HG03025 (cell line): ENCODE measurements around the gene GRAMD4.
"Not testable (repeated sequence)": the region's sequence is repeated elsewhere in the genome, so short reads cannot be mapped to it uniquely, and the experiment has no call there.

Experiments
- ATAC-seq: cut with Tn5 transposase; IDR thresholded peaks from one replicate; pipeline ENCODE4 v1.9.1; 2021; ENCODE audit warnings: mild to moderate bottlenecking, moderate library complexity; ENCODE audit not compliant: unreplicated experiment, low FRiP score

The GRAMD4 gene

GRCh38 chr22:46634973-46635685 is 14.9 kb downstream of the GRAMD4 start:
- ATAC-seq: not testable (repeated sequence)

- ATAC-seq: no peak
These were observed 15.6 kb downstream of the GRAMD4 start for GRCh38 chr22:46635756-46636155.

- ATAC-seq: no peak
These were observed 16.2 kb downstream of the GRAMD4 start for GRCh38 chr22:46636221-46637002.

- no peak for ATAC-seq
These were observed 17.8 kb downstream of the GRAMD4 start for GRCh38 chr22:46637711-46638600.

GRCh38 chr22:46638601-46639431 is 18.6 kb downstream of the GRAMD4 start:
- ATAC-seq: no peak

GRCh38 chr22:46639843-46640242 is 19.7 kb downstream of the GRAMD4 start:
- no peak for ATAC-seq

GRCh38 chr22:46640293-46641055 is 20.3 kb downstream of the GRAMD4 start:
- ATAC-seq: no peak

- no peak for ATAC-seq
These were observed 21.7 kb downstream of the GRAMD4 start for GRCh38 chr22:46641811-46642266.

- not testable (repeated sequence) for ATAC-seq
These were observed 22.8 kb downstream of the GRAMD4 start for GRCh38 chr22:46642840-46643480.

GRCh38 chr22:46646531-46647215 is 26.5 kb downstream of the GRAMD4 start:
- ATAC-seq: no peak

GRCh38 chr22:46648225-46648820 is 28.1 kb downstream of the GRAMD4 start:
- ATAC-seq: not testable (repeated sequence)

- ATAC-seq: no peak
These were observed 29.2 kb downstream of the GRAMD4 start for GRCh38 chr22:46649141-46650077.

GRCh38 chr22:46650078-46650810 is 30.1 kb downstream of the GRAMD4 start:
- ATAC-seq: no peak

GRCh38 chr22:46651316-46651715 is 31.1 kb downstream of the GRAMD4 start:
- ATAC-seq: no peak

- no peak for ATAC-seq
These were observed 32.1 kb downstream of the GRAMD4 start for GRCh38 chr22:46652081-46652846.
